Neuronal stem cell (in vitro differentiated cells): ENCODE data around the gene ASPDH.

ENCODE experiments used
- DNase-seq: peaks from one replicate; pipeline ENCODE4 v3.0.0-alpha.2; 2013; ENCODE audit warnings: low spot score
- H2AFZ ChIP-seq: one replicate; pipeline ENCODE4 v1.6.1; 2013; ENCODE audit warnings: mild to moderate bottlenecking, low read length, inconsistent platforms
- H2AK5ac ChIP-seq: 2 replicates; pipeline ENCODE4 v1.6.1; 2013; ENCODE audit warnings: low read depth, mild to moderate bottlenecking, inconsistent platforms, low read length, moderate library complexity, mixed read lengths
- H2BK120ac ChIP-seq: 2 replicates; pipeline ENCODE4 v1.6.1; 2013; ENCODE audit warnings: low read depth, mild to moderate bottlenecking, inconsistent platforms, low read length, moderate library complexity, mixed read lengths
- H2BK12ac ChIP-seq: one replicate; pipeline ENCODE4 v1.6.1; 2013; ENCODE audit warnings: low read length, inconsistent platforms
- H2BK15ac ChIP-seq: 2 replicates; pipeline ENCODE4 v1.6.1; 2013; ENCODE audit warnings: mild to moderate bottlenecking, low read length, inconsistent platforms, mixed read lengths
- H2BK5ac ChIP-seq: one replicate; pipeline ENCODE4 v1.6.1; 2013; ENCODE audit warnings: inconsistent platforms, mild to moderate bottlenecking, low read length, moderate library complexity
- H3K14ac ChIP-seq: one replicate; pipeline ENCODE4 v1.6.1; 2013; ENCODE audit warnings: low read length, inconsistent platforms
- H3K18ac ChIP-seq: 2 replicates; pipeline ENCODE4 v1.6.1; 2013; ENCODE audit warnings: low read length, inconsistent platforms
- H3K23ac ChIP-seq: 2 replicates; pipeline ENCODE4 v1.6.1; 2013; ENCODE audit warnings: low read depth, mild to moderate bottlenecking, mixed read lengths, low read length, inconsistent platforms; ENCODE audit not compliant: poor library complexity
- H3K27ac ChIP-seq: replicated peaks from 3 replicates; pipeline ENCODE4 v1.5.1; 2013; ENCODE audit warnings: low read length, inconsistent platforms
- H3K27me3 ChIP-seq, 3 experiments: 2 replicates each; pipeline ENCODE4 v1.6.1; 2013; ENCODE audit warnings: low read length in 3 of 3, mild to moderate bottlenecking in 2 of 3, inconsistent platforms in 1 of 3, low read depth in 1 of 3, mixed read lengths in 1 of 3, moderate library complexity in 1 of 3; ENCODE audit not compliant: control insufficient read depth in 3 of 3, insufficient read depth in 3 of 3
- H3K36me3 ChIP-seq, 2 donors: replicated peaks in 1 of 2; 2 replicates each; pipeline ENCODE4 v1.6.1; 2013; ENCODE audit warnings: low read length in 2 of 2; ENCODE audit not compliant: control insufficient read depth in 2 of 2, insufficient read depth in 2 of 2
- H3K4ac ChIP-seq: 2 replicates; pipeline ENCODE4 v1.6.1; 2013; ENCODE audit warnings: inconsistent platforms, mild to moderate bottlenecking, low read length, moderate library complexity
- H3K4me1 ChIP-seq, 2 donors: 1 replicate in 1 of 2; 2 replicates in 1 of 2; pipeline ENCODE4 v1.6.1; 2013; ENCODE audit warnings: low read length in 2 of 2, low read depth in 1 of 2; ENCODE audit not compliant: control insufficient read depth in 2 of 2, insufficient read depth in 1 of 2
- H3K4me2 ChIP-seq: one replicate; pipeline ENCODE4 v1.6.1; 2013; ENCODE audit warnings: mild to moderate bottlenecking, low read length, inconsistent platforms; ENCODE audit not compliant: insufficient read depth, poor library complexity, severe bottlenecking
- H3K4me3 ChIP-seq, 2 donors: 2 replicates each; pipeline ENCODE4 v1.5.1; 2013; ENCODE audit warnings: low read length in 2 of 2, mild to moderate bottlenecking in 2 of 2, inconsistent platforms in 1 of 2, moderate library complexity in 1 of 2
- H3K79me1 ChIP-seq: one replicate; pipeline ENCODE4 v1.6.1; 2013; ENCODE audit warnings: low read depth, mild to moderate bottlenecking, inconsistent platforms, low read length, moderate library complexity
- H3K9ac ChIP-seq: one replicate; pipeline ENCODE4 v1.6.1; 2013; ENCODE audit warnings: mild to moderate bottlenecking, low read depth, low read length, inconsistent platforms; ENCODE audit not compliant: poor library complexity
- H3K9me3 ChIP-seq, 2 donors: replicated peaks in 1 of 2; 2 replicates each; pipeline versions ENCODE3 to v1.6.1; 2013; ENCODE audit warnings: low read length in 2 of 2, mild to moderate bottlenecking in 2 of 2, inconsistent platforms in 1 of 2, low read depth in 1 of 2, mixed read lengths in 1 of 2, moderate library complexity in 1 of 2; ENCODE audit not compliant: control insufficient read depth in 2 of 2, insufficient read depth in 1 of 2
- H4K8ac ChIP-seq: one replicate; pipeline ENCODE4 v1.6.1; 2013; ENCODE audit warnings: low read depth, mild to moderate bottlenecking, inconsistent platforms, low read length, moderate library complexity
- H4K91ac ChIP-seq: one replicate; pipeline ENCODE4 v1.6.1; 2013; ENCODE audit warnings: low read length, low read depth, mild to moderate bottlenecking, inconsistent platforms; ENCODE audit not compliant: poor library complexity
- WGBS, 2 donors: extraction: QIAGEN DNeasy Blood & Tissue Kit; methylation state at CpG; one replicate each; pipeline ENCODE4 v1.1.7; 2013; ENCODE audit warnings: missing lambda C conversion rate in 2 of 2, mixed read lengths in 1 of 2; ENCODE audit not compliant: insufficient read length in 2 of 2, insufficient replicate concordance in 1 of 2; ENCODE audit errors: extremely low coverage in 2 of 2; 5-methylcytosine and 5-hydroxymethylcytosine counted together

The ASPDH gene

DNA sequence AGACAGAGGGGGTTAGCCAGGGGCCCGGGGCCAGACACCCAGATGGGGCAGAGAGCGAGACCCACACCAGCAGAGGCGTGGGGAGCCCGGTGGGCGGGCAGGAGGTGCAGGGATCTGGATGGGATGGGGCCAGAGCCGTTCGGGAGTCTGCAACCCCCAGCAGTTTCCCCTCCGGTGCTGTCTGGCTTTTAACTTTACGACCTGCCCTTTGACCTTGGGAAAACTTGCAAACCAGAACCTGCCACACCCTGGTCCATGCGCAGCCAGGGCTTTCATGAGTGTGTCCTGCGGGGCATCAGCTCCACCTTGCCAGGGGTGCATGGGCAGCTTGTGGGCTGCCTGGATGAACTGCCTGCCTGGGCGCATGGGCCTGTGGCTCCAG is 12.5 kb downstream of the ASPDH start:
- H3K9me3 ChIP-seq, result no peaks in the 10 kb centered on the region
- no peak overlapping the region for H2BK120ac ChIP-seq
- no peak overlapping the region for H3K27ac ChIP-seq
- H4K91ac ChIP-seq, result no peak overlapping the region
- peaks cover 0 to 28% (median 0%) of the 10 kb centered on the region in 3 experiments for H3K27me3 ChIP-seq
- H2AK5ac ChIP-seq, result peak overlapping the region; percentile 76
- H2AFZ ChIP-seq, result peak overlapping the region; percentile 68
- H2BK15ac ChIP-seq, result peak overlapping the region; percentile 85
- H3K79me1 ChIP-seq, result peaks cover 3% of the 10 kb centered on the region
- H3K4me2 ChIP-seq, result no peak overlapping the region
- no peak for DNase-seq
- peak overlapping the region; percentile 57 for H3K18ac ChIP-seq
- no CpG with 5 or more reads among the region's 12 CpGs for WGBS, 2 donors
- no peak overlapping the region for H3K9ac ChIP-seq
- H4K8ac ChIP-seq, result no peak overlapping the region
- H3K36me3 ChIP-seq, result no peaks in the 10 kb centered on the region
- peak overlapping the region in 1 of 2 donors; percentile 59 for H3K4me3 ChIP-seq
- H3K4ac ChIP-seq, result peak overlapping the region; percentile 17
- peak overlapping the region; percentile 71 for H3K14ac ChIP-seq
- peaks cover 15 to 26% of the 10 kb centered on the region in 2 donors for H3K4me1 ChIP-seq
- no peak overlapping the region for H3K23ac ChIP-seq
- no peak overlapping the region for H2BK5ac ChIP-seq
- H2BK12ac ChIP-seq, result peak overlapping the region; percentile 84

DNA sequence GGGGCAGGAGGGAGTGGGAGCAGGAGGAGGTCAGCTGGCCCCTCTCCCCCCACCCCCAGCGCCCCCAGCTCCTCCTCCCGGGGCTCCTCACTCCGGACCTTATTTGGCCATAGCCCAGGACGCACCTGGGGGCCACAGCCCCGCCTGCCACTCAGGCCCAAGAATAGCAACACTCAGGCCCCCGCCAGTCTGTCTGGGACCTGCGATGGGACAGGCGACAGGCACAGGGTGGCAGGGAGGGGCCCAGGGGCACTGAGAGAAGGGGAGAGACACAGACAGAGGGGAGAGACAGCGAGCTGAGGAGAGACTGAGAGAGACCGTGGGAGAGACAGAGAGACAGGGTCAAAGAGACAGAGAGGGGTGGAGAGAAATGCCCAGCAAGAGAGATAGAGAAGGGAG is 13.0 kb downstream of the ASPDH start:
- Histone ChIP-seq H3K23ac (peak overlapping the region; percentile 20), H2AK5ac (peak overlapping the region; percentile 96), H2AFZ (peak overlapping the region; percentile 68), H3K14ac (peak overlapping the region; percentile 71), H3K79me1 (peaks cover 3% of the 10 kb centered on the region), H3K4ac (peak overlapping the region; percentile 23), H2BK12ac (peak overlapping the region; percentile 73), H4K8ac (no peak overlapping the region), H3K18ac (peak overlapping the region; percentile 57), H3K9me3 (no peaks in the 10 kb centered on the region), H3K4me3 (no peak overlapping the region), H2BK5ac (no peak overlapping the region), H3K4me1 (peaks cover 15 to 27% of the 10 kb centered on the region in 2 donors), H2BK15ac (peak overlapping the region; percentile 85), H3K27ac (no peak overlapping the region), H3K9ac (no peak overlapping the region), H3K4me2 (no peak overlapping the region), H3K36me3 (no peaks in the 10 kb centered on the region), H4K91ac (no peak overlapping the region), H3K27me3 (peaks cover 0 to 28% (median 0%) of the 10 kb centered on the region in 3 experiments), H2BK120ac (no peak overlapping the region)
- WGBS, 2 donors, result no CpG with 5 or more reads among the region's 10 CpGs
- no peak for DNase-seq

DNA sequence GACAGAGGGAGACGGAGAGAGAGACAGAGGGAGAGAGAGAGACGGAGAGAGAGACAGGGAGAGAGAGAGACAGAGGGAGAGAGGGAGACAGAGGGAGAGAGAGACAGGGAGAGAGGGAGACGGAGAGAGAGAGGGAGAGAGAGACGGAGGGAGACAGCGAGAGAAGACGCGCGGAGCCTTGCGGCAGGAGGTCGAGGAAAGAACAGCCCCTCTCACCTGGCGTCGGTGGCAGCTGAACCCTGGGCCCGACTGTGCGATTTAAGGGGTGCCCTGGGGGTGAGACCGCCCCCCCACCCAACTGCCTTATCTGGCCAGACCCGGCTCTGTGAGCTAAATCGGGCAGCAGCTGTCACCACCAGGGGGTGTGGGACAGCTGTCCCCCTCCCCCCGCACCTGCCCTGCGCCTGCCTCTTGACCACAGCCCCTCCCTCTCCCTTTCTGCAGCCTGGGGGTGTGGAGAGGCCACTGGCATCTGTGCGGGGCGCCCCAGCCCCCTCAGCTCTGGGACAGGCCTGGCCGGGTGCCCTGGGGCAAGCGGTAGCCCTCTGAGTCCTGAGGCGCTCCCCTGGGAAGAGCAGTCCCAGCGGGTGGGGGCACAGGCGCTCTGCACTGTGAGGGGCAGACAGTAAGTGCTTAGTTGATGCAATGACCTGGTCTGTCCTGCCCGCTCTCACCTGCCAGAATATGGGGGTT is 13.5 kb downstream of the ASPDH start:
- no peaks in the 10 kb centered on the region for H3K36me3 ChIP-seq
- no peak overlapping the region for H3K27ac ChIP-seq
- DNase-seq, result no peak
- H3K4me2 ChIP-seq, result no peak overlapping the region
- peaks cover 3% of the 10 kb centered on the region for H3K79me1 ChIP-seq
- H3K4ac ChIP-seq, result no peak overlapping the region
- H2BK120ac ChIP-seq, result no peak overlapping the region
- peaks cover 0 to 30% (median 0%) of the 10 kb centered on the region in 3 experiments for H3K27me3 ChIP-seq
- peak overlapping the region; percentile 61 for H2AFZ ChIP-seq
- H3K9ac ChIP-seq, result peak overlapping the region; percentile 60
- WGBS, 2 donors, result no CpG with 5 or more reads among the region's 27 CpGs
- no peak overlapping the region for H4K91ac ChIP-seq
- peak overlapping the region; percentile 65 for H4K8ac ChIP-seq
- peaks cover 15 to 27% of the 10 kb centered on the region in 2 donors for H3K4me1 ChIP-seq
- H3K4me3 ChIP-seq, result no peak overlapping the region
- peak overlapping the region; percentile 73 for H2BK12ac ChIP-seq
- peak overlapping the region; percentile 71 for H3K14ac ChIP-seq
- H2BK5ac ChIP-seq, result no peak overlapping the region
- peak overlapping the region; percentile 20 for H3K23ac ChIP-seq
- peak overlapping the region; percentile 96 for H2AK5ac ChIP-seq
- H3K9me3 ChIP-seq, result no peaks in the 10 kb centered on the region
- no peak overlapping the region for H2BK15ac ChIP-seq
- H3K18ac ChIP-seq, result peak overlapping the region; percentile 96

DNA sequence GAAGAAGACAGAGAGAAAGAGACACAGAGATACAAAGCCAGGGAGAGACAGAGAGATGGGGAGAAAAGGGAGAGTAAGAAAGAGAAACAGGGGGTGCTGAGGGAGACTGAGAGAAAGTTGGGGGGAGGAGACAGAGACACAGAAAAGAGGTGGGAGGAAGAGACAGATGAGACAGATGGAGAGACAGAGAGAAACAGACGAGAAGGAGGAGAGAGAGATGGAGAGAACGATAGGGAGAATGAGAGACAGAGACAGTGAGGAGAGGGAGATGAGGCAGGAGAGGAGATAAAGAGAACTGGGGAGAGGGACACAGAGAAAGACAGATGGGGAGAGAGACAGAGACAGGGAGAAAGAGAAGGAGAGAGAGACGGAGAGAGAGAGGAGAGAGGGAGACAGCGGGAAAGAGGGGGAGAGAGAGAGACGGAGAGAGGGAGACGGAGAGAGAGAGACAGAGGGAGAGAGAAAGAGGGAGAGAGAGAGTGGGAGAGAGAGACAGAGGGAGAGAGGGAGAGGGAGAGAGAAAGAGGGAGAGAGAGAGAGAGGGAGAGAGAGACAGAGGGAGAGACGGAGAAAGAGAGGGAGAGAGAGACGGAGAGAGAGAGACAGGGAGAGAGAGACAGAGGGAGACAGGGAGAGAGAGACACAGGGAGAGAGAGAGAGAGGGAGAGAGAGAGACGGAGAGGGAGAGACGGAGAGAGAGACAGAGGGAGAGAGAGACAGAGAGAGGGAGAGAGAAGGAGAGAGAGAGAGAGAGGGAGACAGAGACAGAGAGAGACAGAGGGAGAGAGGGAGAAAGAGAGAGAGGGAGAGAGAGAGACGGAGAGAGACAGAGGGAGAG is 15.3 kb downstream of the ASPDH start:
- H3K4me2 ChIP-seq, result no peak overlapping the region
- no peak overlapping the region for H2AK5ac ChIP-seq
- H2AFZ ChIP-seq, result no peak overlapping the region
- peaks cover 0 to 43% (median 0%) of the 10 kb centered on the region in 3 experiments for H3K27me3 ChIP-seq
- no peak overlapping the region for H3K18ac ChIP-seq
- WGBS, 2 donors, result no CpG with 5 or more reads among the region's 11 CpGs
- H3K23ac ChIP-seq, result no peak overlapping the region
- H3K9ac ChIP-seq, result no peak overlapping the region
- no peaks in the 10 kb centered on the region for H3K9me3 ChIP-seq
- peaks cover 3% of the 10 kb centered on the region for H3K79me1 ChIP-seq
- no peak overlapping the region for H2BK120ac ChIP-seq
- no peak overlapping the region for H4K91ac ChIP-seq
- H2BK12ac ChIP-seq, result no peak overlapping the region
- no peaks in the 10 kb centered on the region for H3K36me3 ChIP-seq
- DNase-seq, result no peak
- no peak overlapping the region for H3K4ac ChIP-seq
- H3K27ac ChIP-seq, result no peak overlapping the region
- H2BK5ac ChIP-seq, result no peak overlapping the region
- H3K4me3 ChIP-seq, result no peak overlapping the region
- no peak overlapping the region for H2BK15ac ChIP-seq
- H3K14ac ChIP-seq, result no peak overlapping the region
- no peak overlapping the region for H4K8ac ChIP-seq
- H3K4me1 ChIP-seq, result peaks cover 15 to 27% of the 10 kb centered on the region in 2 donors
